GM21367 (cell line): ENCODE measurements around the gene STXBP6.
"Not testable (repeated sequence)": the region's sequence is repeated elsewhere in the genome, so short reads cannot be mapped to it uniquely, and the experiment has no call there.

ENCODE experiments used
- ATAC-seq: cut with Tn5 transposase; IDR thresholded peaks from one replicate; pipeline ENCODE4 v1.9.1; 2021; ENCODE audit not compliant: unreplicated experiment

Gene STXBP6

GRCh38 chr14:24813089-24813815 is 236.7 kb downstream of the STXBP6 start:
- no peak for ATAC-seq

GRCh38 chr14:24809135-24809534 is 240.8 kb downstream of the STXBP6 start:
- no peak for ATAC-seq

GRCh38 chr14:24808412-24808811 is 241.5 kb downstream of the STXBP6 start:
- no peak for ATAC-seq

GRCh38 chr14:24806061-24806678 is 243.8 kb downstream of the STXBP6 start:
- ATAC-seq = peak; percentile 70

- ATAC-seq = no peak
These were observed 245.3 kb downstream of the STXBP6 start for GRCh38 chr14:24804552-24805212.

GRCh38 chr14:24803933-24804494 is 245.9 kb downstream of the STXBP6 start:
- no peak for ATAC-seq

GRCh38 chr14:24803426-24803825 is 246.5 kb downstream of the STXBP6 start:
- not testable (repeated sequence) for ATAC-seq

- no peak for ATAC-seq
These were observed 247.7 kb downstream of the STXBP6 start for GRCh38 chr14:24802236-24802635.

GRCh38 chr14:24801024-24801423 is 248.9 kb downstream of the STXBP6 start:
- no peak for ATAC-seq

GRCh38 chr14:24798911-24799462 is 251.0 kb downstream of the STXBP6 start:
- ATAC-seq = no peak

GRCh38 chr14:24795406-24795805 is 254.5 kb downstream of the STXBP6 start:
- ATAC-seq = no peak

GRCh38 chr14:24794644-24795305 is 255.2 kb downstream of the STXBP6 start:
- ATAC-seq = no peak

- no peak for ATAC-seq
These were observed 259.8 kb downstream of the STXBP6 start for GRCh38 chr14:24790196-24790595.

- no peak for ATAC-seq
These were observed 260.5 kb downstream of the STXBP6 start for GRCh38 chr14:24789378-24789884.

GRCh38 chr14:24785698-24786097 is 264.2 kb downstream of the STXBP6 start:
- no peak for ATAC-seq

GRCh38 chr14:24784981-24785380 is 265.0 kb downstream of the STXBP6 start:
- no peak for ATAC-seq

- ATAC-seq = no peak
These were observed 266.2 kb downstream of the STXBP6 start for GRCh38 chr14:24783791-24784190.

- ATAC-seq = no peak
These were observed 269.7 kb downstream of the STXBP6 start for GRCh38 chr14:24780281-24780680.

- no peak for ATAC-seq
These were observed 272.3 kb downstream of the STXBP6 start for GRCh38 chr14:24777678-24778077.

GRCh38 chr14:24775950-24776349 is 274.0 kb downstream of the STXBP6 start:
- no peak for ATAC-seq
